ENCODE results near the gene KIF6. TPM values are rescaled to one million over a fixed set of nuclear protein-coding genes. Genes with fewer than 3 reads are reported as not detected.

Gene KIF6
- total and polyA plus RNA-seq, 4 donors, result 2.0 to 4.8 (median 2.9) TPM

- Histone ChIP-seq H3K27me3 (ENCODE audit: control insufficient read depth, insufficient read depth, low read length) (no peaks in the 10 kb centered on the region), H3K27ac (ENCODE audit: low read depth, low read length) (no peak overlapping the region), H3K9me3 (ENCODE audit: control insufficient read depth, insufficient read depth, low read length) (no peaks in the 10 kb centered on the region), H3K4me3 (ENCODE audit: low read depth, low read length) (no peak overlapping the region), H3K36me3 (ENCODE audit: control insufficient read depth, insufficient read depth, low read length) (no peaks in the 10 kb centered on the region), H3K4me1 (ENCODE audit: control insufficient read depth, insufficient read depth, low read length) (no peaks in the 10 kb centered on the region)
- WGBS (ENCODE audit: insufficient coverage), result 67% methylated on average over 2 of the region's 3 CpGs
- peak in 1 of 6 donors; percentile 29 for DNase-seq (ENCODE audit: low read depth in 4 of 6, low spot score in 6 of 6)
Measured at GRCh38 chr6:39563566-39564311, 161.5 kb downstream of the KIF6 start.

DNA sequence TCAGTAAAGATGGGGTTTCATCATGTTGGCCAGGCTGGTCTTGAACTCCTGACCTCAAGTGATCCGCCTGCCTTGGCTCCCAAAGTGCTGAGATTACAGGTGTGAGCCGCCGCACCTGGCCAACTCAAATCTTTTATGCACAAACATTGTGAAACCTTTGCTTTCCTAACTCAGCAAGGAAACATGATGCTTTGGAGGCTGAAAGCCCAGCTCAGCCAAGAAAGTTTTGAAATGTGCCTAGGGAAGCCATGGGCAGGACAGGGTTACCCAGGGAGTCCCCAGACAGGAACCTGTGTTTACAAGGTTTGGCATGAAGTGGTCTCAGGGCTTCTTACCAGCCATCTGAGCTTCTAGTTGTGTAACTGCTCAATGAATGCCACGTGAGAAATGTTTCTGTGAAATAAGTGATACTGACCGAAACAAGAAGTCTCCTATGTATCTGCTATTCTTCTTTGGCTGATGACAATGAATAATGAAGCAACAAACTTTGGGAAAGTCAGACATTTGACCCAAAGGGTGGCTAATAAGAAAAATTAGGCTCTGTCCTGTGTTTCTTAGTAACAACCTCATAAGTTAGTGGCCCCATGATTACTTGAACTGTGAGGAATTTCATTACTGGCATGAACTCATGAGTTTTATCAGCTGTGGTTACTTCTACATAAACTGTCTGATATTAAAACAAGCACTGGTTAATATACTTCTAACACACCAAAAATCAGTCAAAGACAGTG lies 163.5 kb downstream of the KIF6 start:
- Histone ChIP-seq H3K4me1 (ENCODE audit: control insufficient read depth, insufficient read depth, low read length) (no peaks in the 10 kb centered on the region), H3K4me3 (ENCODE audit: low read depth, low read length) (no peak overlapping the region), H3K27ac (ENCODE audit: low read depth, low read length) (no peak overlapping the region), H3K27me3 (ENCODE audit: control insufficient read depth, insufficient read depth, low read length) (no peaks in the 10 kb centered on the region), H3K9me3 (ENCODE audit: control insufficient read depth, insufficient read depth, low read length) (no peaks in the 10 kb centered on the region), H3K36me3 (ENCODE audit: control insufficient read depth, insufficient read depth, low read length) (no peaks in the 10 kb centered on the region)
- 93% methylated on average over 3 of the region's 5 CpGs for WGBS (ENCODE audit: insufficient coverage)
- no peak for DNase-seq (ENCODE audit: low read depth in 4 of 6, low spot score in 6 of 6)

- Histone ChIP-seq H3K4me3 (ENCODE audit: low read depth, low read length) (no peak overlapping the region), H3K4me1 (ENCODE audit: control insufficient read depth, insufficient read depth, low read length) (no peaks in the 10 kb centered on the region), H3K27me3 (ENCODE audit: control insufficient read depth, insufficient read depth, low read length) (no peaks in the 10 kb centered on the region), H3K9me3 (ENCODE audit: control insufficient read depth, insufficient read depth, low read length) (no peaks in the 10 kb centered on the region), H3K27ac (ENCODE audit: low read depth, low read length) (no peak overlapping the region), H3K36me3 (ENCODE audit: control insufficient read depth, insufficient read depth, low read length) (no peaks in the 10 kb centered on the region)
- peak in 1 of 6 donors; percentile 11 for DNase-seq (ENCODE audit: low read depth in 4 of 6, low spot score in 6 of 6)
Measured at GRCh38 chr6:39560915-39561314, 164.3 kb downstream of the KIF6 start.

GRCh38 chr6:39558591-39559190 lies 166.5 kb downstream of the KIF6 start:
- no peak for DNase-seq (ENCODE audit: low read depth in 4 of 6, low spot score in 6 of 6)
- Histone ChIP-seq H3K9me3 (ENCODE audit: control insufficient read depth, insufficient read depth, low read length) (no peaks in the 10 kb centered on the region), H3K4me3 (ENCODE audit: low read depth, low read length) (no peak overlapping the region), H3K27ac (ENCODE audit: low read depth, low read length) (no peak overlapping the region), H3K27me3 (ENCODE audit: control insufficient read depth, insufficient read depth, low read length) (no peaks in the 10 kb centered on the region), H3K36me3 (ENCODE audit: control insufficient read depth, insufficient read depth, low read length) (no peaks in the 10 kb centered on the region), H3K4me1 (ENCODE audit: control insufficient read depth, insufficient read depth, low read length) (no peaks in the 10 kb centered on the region)

- Histone ChIP-seq H3K27me3 (ENCODE audit: control insufficient read depth, insufficient read depth, low read length) (no peaks in the 10 kb centered on the region), H3K4me1 (ENCODE audit: control insufficient read depth, insufficient read depth, low read length) (no peaks in the 10 kb centered on the region), H3K36me3 (ENCODE audit: control insufficient read depth, insufficient read depth, low read length) (no peaks in the 10 kb centered on the region), H3K9me3 (ENCODE audit: control insufficient read depth, insufficient read depth, low read length) (no peaks in the 10 kb centered on the region), H3K4me3 (ENCODE audit: low read depth, low read length) (no peak overlapping the region), H3K27ac (ENCODE audit: low read depth, low read length) (no peak overlapping the region)
- no peak for DNase-seq (ENCODE audit: low read depth in 4 of 6, low spot score in 6 of 6)
- WGBS (ENCODE audit: insufficient coverage), result 80% methylated on average over 1 of the region's 1 CpG
Measured at GRCh38 chr6:39558079-39558478, 167.1 kb downstream of the KIF6 start.

GRCh38 chr6:39555136-39555535 lies 170.1 kb downstream of the KIF6 start:
- Histone ChIP-seq H3K4me1 (ENCODE audit: control insufficient read depth, insufficient read depth, low read length) (no peaks in the 10 kb centered on the region), H3K27ac (ENCODE audit: low read depth, low read length) (no peak overlapping the region), H3K27me3 (ENCODE audit: control insufficient read depth, insufficient read depth, low read length) (no peaks in the 10 kb centered on the region), H3K4me3 (ENCODE audit: low read depth, low read length) (no peak overlapping the region), H3K9me3 (ENCODE audit: control insufficient read depth, insufficient read depth, low read length) (no peaks in the 10 kb centered on the region), H3K36me3 (ENCODE audit: control insufficient read depth, insufficient read depth, low read length) (no peaks in the 10 kb centered on the region)
- DNase-seq (ENCODE audit: low read depth in 4 of 6, low spot score in 6 of 6), result no peak
- WGBS (ENCODE audit: insufficient coverage), result 100% methylated on average over 1 of the region's 3 CpGs

- Histone ChIP-seq H3K4me3 (ENCODE audit: low read depth, low read length) (no peak overlapping the region), H3K9me3 (ENCODE audit: control insufficient read depth, insufficient read depth, low read length) (no peaks in the 10 kb centered on the region), H3K27me3 (ENCODE audit: control insufficient read depth, insufficient read depth, low read length) (no peaks in the 10 kb centered on the region), H3K27ac (ENCODE audit: low read depth, low read length) (no peak overlapping the region), H3K4me1 (ENCODE audit: control insufficient read depth, insufficient read depth, low read length) (no peaks in the 10 kb centered on the region), H3K36me3 (ENCODE audit: control insufficient read depth, insufficient read depth, low read length) (no peaks in the 10 kb centered on the region)
- DNase-seq (ENCODE audit: low read depth in 4 of 6, low spot score in 6 of 6), result no peak
- WGBS (ENCODE audit: insufficient coverage), result 92% methylated on average over 10 of the region's 11 CpGs
Measured at GRCh38 chr6:39553860-39554802, 171.1 kb downstream of the KIF6 start.

- Histone ChIP-seq H3K27me3 (ENCODE audit: control insufficient read depth, insufficient read depth, low read length) (no peaks in the 10 kb centered on the region), H3K36me3 (ENCODE audit: control insufficient read depth, insufficient read depth, low read length) (no peaks in the 10 kb centered on the region), H3K4me1 (ENCODE audit: control insufficient read depth, insufficient read depth, low read length) (no peaks in the 10 kb centered on the region), H3K27ac (ENCODE audit: low read depth, low read length) (no peak overlapping the region), H3K4me3 (ENCODE audit: low read depth, low read length) (no peak overlapping the region), H3K9me3 (ENCODE audit: control insufficient read depth, insufficient read depth, low read length) (no peaks in the 10 kb centered on the region)
- no peak for DNase-seq (ENCODE audit: low read depth in 4 of 6, low spot score in 6 of 6)
Measured at GRCh38 chr6:39553029-39553428, 172.2 kb downstream of the KIF6 start.

DNA sequence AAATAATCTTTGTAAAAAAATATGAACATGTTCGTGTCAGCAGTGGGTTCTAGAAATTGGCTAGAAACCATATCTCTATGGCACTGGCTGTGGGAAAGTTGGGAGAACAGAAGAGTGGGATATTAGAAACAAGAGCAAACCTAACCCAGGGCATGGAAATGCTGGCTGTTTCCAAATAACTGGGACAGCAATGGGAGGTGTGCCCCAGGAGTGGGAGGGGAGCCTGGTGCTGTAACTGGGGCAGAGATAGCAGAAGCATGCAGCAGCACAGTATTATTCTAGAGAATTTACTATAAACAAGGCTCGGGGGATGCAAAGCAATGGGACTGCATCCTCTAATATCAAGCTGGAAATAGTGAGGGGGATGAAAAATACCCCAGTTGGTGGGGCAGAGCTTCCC lies 175.0 kb downstream of the KIF6 start:
- no peaks in the 10 kb centered on the region for H3K36me3 ChIP-seq (ENCODE audit: control insufficient read depth, insufficient read depth, low read length)
- no peaks in the 10 kb centered on the region for H3K9me3 ChIP-seq (ENCODE audit: control insufficient read depth, insufficient read depth, low read length)
- H3K27ac ChIP-seq (ENCODE audit: low read depth, low read length), result no peak overlapping the region
- H3K4me1 ChIP-seq (ENCODE audit: control insufficient read depth, insufficient read depth, low read length), result no peaks in the 10 kb centered on the region
- H3K27me3 ChIP-seq (ENCODE audit: control insufficient read depth, insufficient read depth, low read length), result no peaks in the 10 kb centered on the region
- no peak for DNase-seq (ENCODE audit: low read depth in 4 of 6, low spot score in 6 of 6)
- no peak overlapping the region for H3K4me3 ChIP-seq (ENCODE audit: low read depth, low read length)
- WGBS (ENCODE audit: insufficient coverage), result no CpG with 5 or more reads among the region's 2 CpGs
